LoVo (cell line): ENCODE measurements around the gene PARPBP.
"Not testable (repeated sequence)": the region's sequence is repeated elsewhere in the genome, so short reads cannot be mapped to it uniquely, and the experiment has no call there.

Source experiments
- DNase-seq: peaks from one replicate; pipeline ENCODE4 v3.0.0-alpha.2; 2016; ENCODE audit warnings: low spot score

PARPBP gene

GRCh38 chr12:102147062-102147587, 27.1 kb downstream of the PARPBP start:
- DNase-seq: not testable (repeated sequence)

DNA sequence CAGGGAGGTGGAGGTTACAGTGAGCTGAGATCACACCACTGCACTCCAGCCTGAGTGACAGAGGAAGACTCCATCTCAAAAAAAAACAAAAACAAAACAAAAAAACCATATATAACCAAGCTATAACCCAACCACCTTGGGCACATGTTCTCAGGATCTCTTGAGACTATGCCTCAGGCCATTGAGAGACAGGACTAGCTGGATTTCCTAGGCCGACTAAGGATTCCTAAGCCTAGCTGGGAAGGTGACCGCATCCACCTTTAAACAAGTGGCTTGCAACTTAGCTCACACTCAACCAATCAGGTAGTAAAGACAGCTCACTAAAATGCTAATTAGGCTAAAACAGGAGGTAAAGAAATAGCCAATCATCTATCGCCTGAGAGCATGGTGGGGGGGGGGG, 35.2 kb downstream of the PARPBP start:
- not testable (repeated sequence) for DNase-seq

- DNase-seq: no peak
Measured at GRCh38 chr12:102163383-102163782, 43.4 kb downstream of the PARPBP start.

DNA sequence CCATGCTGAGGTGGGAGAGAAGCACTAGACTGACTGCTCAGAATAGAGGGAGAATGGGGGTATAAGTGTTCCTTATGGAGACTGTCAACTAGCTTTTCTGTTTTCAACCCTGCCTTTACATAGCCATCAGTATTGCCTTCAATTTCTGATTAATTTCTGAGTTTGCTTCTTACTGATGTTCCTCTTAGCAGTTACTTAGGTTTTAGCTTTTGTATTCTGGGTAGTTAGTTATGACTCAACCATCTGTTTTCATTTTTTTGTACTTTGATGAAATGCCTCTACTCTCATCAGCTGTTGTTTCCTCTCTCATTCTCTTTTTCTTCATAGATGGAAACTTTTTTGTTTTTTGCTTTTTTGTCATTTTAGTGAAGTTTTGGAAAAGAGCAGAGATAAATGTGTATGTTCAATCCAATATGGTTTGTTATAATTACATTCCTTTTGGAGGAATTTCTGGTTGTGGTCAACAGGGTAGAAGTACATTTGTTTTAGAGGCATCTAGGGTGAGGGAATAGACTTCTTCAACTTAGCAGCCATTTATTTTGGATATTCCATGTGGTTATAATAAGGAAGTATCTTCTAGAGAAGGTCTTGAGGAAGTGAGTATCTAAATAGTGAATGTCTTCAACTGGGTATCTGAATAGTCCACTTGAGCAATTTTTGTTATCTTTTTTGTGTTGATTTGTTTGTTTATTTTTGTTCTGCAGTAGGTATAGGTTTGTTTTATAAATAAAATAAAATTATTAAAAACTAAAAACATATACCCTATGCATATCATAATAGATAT, 48.0 kb downstream of the PARPBP start:
- no peak for DNase-seq

DNA sequence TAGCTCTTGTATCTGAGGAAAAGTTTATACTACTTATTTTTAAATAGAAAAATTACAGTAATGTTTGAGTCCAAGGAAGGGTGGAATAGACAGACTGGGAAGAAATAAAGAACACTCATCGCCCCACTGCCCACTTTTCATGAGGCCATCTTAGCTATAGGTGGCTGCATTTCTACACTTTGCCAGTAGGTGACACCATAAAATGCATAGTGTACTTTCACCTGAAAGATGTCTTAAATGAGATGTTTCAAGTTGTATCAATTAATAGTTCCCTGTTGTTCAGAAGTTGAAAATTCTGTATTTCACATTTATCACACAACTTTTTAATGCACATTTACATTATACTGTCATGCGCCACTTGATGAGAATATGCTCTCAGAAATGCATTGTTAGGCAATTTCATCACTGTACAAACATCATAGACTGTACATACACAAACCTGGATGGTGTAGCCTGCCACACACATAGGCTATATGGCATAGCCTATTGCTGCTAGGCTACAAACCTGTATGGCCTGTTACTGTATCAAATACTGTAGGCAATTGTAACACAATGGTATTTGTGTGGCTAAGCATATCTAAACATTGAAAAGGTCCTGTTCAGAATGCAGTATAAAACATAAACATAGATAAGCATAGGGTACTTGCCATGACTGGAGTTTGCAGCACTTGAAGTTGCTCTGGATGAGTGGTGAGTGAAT, 50.1 kb downstream of the PARPBP start:
- DNase-seq: peak; percentile 23

DNA sequence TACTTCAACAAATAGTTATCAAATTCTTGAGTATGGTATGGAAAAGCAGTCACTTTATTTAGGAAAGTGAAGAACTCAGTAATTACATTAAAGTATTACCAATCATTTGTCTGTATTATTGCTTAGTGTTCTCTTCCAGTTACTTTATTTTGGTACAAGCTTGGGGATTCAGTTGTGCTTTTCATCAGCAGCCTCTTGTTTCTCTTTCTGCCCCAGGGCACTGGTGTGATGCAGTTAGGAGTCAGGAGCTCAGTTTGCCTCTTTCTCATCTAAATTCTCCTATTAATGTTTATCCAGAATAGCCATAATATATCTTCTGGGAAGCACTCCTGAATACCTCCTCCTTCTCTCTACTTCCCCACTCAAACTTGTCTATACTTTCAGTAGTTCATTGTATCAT, 52.0 kb downstream of the PARPBP start:
- DNase-seq: no peak

GRCh38 chr12:102172436-102172835, 52.5 kb downstream of the PARPBP start:
- no peak for DNase-seq

DNA sequence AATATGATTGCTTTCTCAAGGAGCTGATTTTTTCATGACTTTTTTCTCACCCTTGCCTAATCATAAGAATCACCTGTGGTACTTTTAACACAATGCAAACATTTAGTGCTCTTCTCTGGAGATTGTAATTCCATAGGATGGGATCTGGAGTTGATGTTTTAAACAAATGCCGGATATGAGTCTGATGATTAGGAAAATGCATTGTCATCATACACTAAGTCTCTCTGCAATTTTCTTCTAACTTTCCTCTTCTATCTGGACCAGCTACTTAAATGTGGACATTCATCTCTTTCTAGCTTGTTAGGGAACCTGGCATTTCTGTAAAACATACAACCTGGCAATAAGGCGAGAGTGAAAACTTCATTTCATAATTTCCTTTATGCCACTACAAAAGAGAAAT, 54.1 kb downstream of the PARPBP start:
- no peak for DNase-seq

DNA sequence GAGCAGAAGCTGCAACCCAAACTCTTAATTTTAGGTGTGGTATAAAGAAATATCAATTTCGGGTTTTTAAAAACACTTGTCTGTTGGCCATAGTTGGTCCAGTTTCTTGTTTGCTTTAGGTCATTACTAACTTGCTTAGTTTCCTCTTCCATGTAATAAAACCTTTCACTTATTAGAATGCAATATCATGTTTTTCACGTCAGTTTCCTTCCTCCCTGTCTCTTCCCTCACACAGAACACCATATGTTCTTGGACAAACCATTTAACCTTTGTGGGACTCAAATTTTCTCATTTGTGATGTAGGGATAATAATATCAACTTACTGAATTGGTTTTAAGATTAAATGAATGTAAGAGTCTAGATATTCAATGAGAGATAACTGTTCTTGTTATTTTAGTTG, 54.8 kb downstream of the PARPBP start:
- no peak for DNase-seq

- no peak for DNase-seq
Measured at GRCh38 chr12:102182635-102183034, 62.7 kb downstream of the PARPBP start.

- DNase-seq: no peak
Measured at GRCh38 chr12:102195826-102196225, 75.8 kb downstream of the PARPBP start.

GRCh38 chr12:102197789-102198188, 77.8 kb downstream of the PARPBP start, which contains the start of gene PMCH:
Gene PMCH (minus strand): TSS chr12:102197833. CDS start chr12:102197770, 63 bp downstream.
- DNase-seq: no peak

- no peak for DNase-seq
Measured at GRCh38 chr12:102201436-102202061, 81.6 kb downstream of the PARPBP start.

DNA sequence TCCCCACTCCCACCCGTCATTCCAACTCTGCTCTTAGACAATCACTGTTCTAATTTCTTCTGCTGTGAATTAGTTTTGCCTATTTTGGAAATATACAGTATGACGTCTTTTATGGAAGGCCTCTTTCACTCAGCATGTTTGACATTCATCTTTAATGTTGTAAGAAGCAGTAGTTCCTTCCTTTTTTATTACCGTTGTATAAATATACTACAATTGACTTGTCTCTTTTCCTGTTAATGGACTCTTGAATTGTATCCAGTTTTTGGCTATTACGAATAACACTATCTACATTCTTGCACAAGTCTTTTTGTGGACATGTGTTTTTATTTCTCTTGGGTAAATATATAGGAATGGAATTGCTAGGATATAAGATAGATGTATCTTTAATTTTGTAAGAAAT, 82.6 kb downstream of the PARPBP start:
- DNase-seq: no peak

- no peak for DNase-seq
Measured at GRCh38 chr12:102204025-102204424, 84.0 kb downstream of the PARPBP start.

DNA sequence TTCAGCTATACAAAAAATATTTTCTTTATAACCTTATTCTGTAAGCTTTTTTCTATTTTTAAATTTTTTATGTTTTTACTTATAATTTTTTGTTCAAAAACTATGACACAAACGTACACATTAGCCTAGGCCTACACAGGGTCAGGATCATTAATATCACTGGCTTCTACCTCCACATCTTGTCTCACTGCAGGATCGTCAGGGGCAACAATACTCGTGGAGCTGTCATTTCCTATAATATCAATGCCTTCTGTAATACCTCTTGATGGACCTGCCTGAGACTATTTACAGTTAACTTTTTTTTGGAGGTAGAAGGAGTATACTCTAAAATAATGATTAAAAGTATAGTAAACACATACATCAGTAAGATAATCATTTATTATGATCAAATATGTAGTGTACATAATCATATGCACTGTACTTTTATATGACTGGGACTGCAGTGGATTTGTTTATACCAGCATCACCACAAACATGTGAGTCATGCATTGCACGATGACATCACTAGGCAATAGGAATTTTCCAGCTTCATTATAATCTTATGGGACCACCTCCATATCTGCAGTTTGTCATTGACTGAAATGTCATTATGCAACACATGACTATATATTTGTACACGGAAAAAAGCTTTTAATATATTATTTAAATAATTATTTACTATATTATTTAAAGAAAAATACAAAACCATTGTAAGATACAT, 96.2 kb downstream of the PARPBP start:
- DNase-seq: no peak

DNA sequence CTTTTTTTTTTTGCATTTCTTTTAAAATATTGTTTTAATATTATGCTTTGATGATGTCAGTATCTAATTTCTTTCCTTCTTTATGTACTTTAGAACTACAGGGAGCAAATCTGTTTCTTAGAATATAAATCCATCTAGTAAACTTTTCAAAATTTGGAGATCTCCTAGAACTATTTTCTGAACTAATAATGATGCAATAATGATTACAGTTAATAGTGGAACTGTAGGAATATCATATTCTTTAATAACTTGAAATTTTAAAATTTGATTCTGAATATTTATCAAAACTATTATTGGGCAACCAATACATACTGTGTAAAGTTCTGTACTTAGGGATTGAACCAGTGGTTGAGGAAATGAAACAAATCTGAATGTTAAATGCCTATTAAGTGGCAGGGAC, 100.8 kb downstream of the PARPBP start:
- DNase-seq: no peak

GRCh38 chr12:102227954-102228353, 108.0 kb downstream of the PARPBP start:
- no peak for DNase-seq

DNA sequence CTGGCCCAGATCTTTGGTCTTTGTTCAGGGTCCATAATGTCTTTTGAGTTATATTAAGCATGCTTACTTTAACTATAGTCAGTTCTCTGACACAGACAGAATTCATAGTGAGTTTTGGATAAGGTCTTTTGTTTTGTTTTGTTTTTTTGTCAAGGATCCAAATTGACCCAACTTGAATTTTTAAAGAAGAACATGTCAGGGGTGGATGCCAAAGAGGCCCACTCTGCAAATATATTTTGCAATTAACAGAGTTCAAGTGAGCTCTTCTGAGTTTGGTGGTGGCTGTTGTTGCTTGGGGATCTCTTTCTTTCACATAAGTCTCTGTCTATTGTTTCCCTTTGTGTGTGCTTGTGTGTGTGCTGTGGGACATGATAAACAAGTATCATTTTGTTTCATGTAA, 112.1 kb downstream of the PARPBP start:
- DNase-seq: no peak

GRCh38 chr12:102232446-102232845, 112.5 kb downstream of the PARPBP start:
- DNase-seq: no peak

DNA sequence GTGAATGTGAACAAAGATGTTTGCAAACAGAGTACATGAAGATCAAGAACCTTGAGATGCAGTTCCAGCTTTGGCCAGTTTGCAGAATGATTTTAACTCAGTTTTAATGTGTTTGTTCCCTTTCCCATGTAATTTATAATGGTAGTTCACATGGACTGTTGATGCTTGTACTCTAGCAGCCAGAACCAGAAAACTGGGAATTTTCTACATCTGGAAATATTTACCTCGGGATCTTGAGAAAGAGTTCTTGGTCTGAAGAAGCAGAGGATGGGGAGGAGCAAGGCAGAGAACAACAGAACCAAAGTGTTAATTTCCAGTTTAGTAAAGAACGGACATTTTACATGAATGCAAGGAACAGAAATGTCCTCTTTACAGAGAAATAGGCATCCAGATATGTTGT, 114.6 kb downstream of the PARPBP start:
- DNase-seq: no peak

- not testable (repeated sequence) for DNase-seq
Measured at GRCh38 chr12:102240859-102241258, 120.9 kb downstream of the PARPBP start.
